HG02973 (cell line): ENCODE data around the gene LYPD6.

ENCODE experiments used
- ATAC-seq: cut with Tn5 transposase; IDR thresholded peaks from one replicate; pipeline ENCODE4 v1.9.1; 2021; ENCODE audit warnings: moderate library complexity; ENCODE audit not compliant: unreplicated experiment

The LYPD6 gene

GRCh38 chr2:149346272-149346671 is 15.9 kb downstream of the LYPD6 start:
- ATAC-seq = no peak

GRCh38 chr2:149348291-149348690 is 17.9 kb downstream of the LYPD6 start:
- no peak for ATAC-seq

- no peak for ATAC-seq
These were observed 23.0 kb downstream of the LYPD6 start for GRCh38 chr2:149353421-149353820.

GRCh38 chr2:149355716-149356422 is 25.5 kb downstream of the LYPD6 start:
- no peak for ATAC-seq

GRCh38 chr2:149357058-149357457 is 26.7 kb downstream of the LYPD6 start:
- ATAC-seq = no peak

- ATAC-seq = no peak
These were observed 29.7 kb downstream of the LYPD6 start for GRCh38 chr2:149360106-149360505.

GRCh38 chr2:149363958-149364357 is 33.6 kb downstream of the LYPD6 start:
- no peak for ATAC-seq

GRCh38 chr2:149364839-149365238 is 34.5 kb downstream of the LYPD6 start:
- no peak for ATAC-seq

GRCh38 chr2:149365931-149366583 is 35.7 kb downstream of the LYPD6 start:
- ATAC-seq = no peak

- ATAC-seq = no peak
These were observed 39.8 kb downstream of the LYPD6 start for GRCh38 chr2:149370061-149370775.

GRCh38 chr2:149371476-149371875 is 41.1 kb downstream of the LYPD6 start:
- no peak for ATAC-seq

- ATAC-seq = no peak
These were observed 45.5 kb downstream of the LYPD6 start for GRCh38 chr2:149375801-149376361.

- no peak for ATAC-seq
These were observed 49.8 kb downstream of the LYPD6 start for GRCh38 chr2:149380205-149380604.

GRCh38 chr2:149383340-149383739 is 53.0 kb downstream of the LYPD6 start:
- ATAC-seq = no peak

GRCh38 chr2:149385350-149385749 is 55.0 kb downstream of the LYPD6 start:
- no peak for ATAC-seq

- no peak for ATAC-seq
These were observed 57.0 kb downstream of the LYPD6 start for GRCh38 chr2:149387411-149387810.

GRCh38 chr2:149388120-149388816 is 57.9 kb downstream of the LYPD6 start:
- ATAC-seq = no peak

GRCh38 chr2:149389506-149390167 is 59.2 kb downstream of the LYPD6 start:
- ATAC-seq = no peak

GRCh38 chr2:149393614-149394013 is 63.2 kb downstream of the LYPD6 start:
- ATAC-seq = no peak

- no peak for ATAC-seq
These were observed 64.5 kb downstream of the LYPD6 start for GRCh38 chr2:149394864-149395263.
